GM21526 (cell line): ENCODE measurements around the gene CAPN11.

Experiments
- ATAC-seq: cut with Tn5 transposase; IDR thresholded peaks from one replicate; pipeline ENCODE4 v1.9.1; 2021; ENCODE audit warnings: moderate library complexity; ENCODE audit not compliant: unreplicated experiment, low FRiP score

CAPN11 gene

DNA sequence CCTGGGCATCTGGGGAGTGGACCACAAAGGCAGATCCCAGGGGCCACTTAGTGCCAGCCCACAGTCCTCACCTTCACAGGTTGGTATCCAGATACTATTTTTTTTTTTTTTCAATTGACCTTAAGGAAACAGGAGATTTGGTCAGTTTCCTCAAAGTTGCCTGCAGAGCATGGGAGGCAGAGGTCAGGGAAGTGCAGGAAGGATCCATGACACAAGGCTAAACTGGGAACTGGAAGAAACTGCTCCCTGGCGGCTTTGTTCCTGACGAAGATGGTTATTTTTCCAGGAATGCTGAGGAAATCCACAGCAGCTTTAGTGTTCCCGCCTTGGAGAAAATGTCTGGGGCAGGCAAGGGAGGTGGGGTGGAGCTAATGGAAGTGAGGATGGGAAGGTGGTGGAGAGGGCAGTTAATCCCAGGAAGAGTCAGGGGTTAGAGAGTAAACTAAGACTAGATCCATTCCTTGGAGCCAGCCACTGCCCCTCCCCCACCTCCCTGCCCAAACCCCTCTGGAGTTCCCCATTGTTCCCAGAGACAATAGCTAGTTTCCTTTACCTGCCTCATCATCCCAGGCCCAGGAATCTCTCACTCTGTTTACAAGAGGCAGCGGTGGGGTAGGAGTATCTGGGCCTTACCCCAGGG lies 43.8 kb downstream of the CAPN11 start:
- ATAC-seq, result no peak

DNA sequence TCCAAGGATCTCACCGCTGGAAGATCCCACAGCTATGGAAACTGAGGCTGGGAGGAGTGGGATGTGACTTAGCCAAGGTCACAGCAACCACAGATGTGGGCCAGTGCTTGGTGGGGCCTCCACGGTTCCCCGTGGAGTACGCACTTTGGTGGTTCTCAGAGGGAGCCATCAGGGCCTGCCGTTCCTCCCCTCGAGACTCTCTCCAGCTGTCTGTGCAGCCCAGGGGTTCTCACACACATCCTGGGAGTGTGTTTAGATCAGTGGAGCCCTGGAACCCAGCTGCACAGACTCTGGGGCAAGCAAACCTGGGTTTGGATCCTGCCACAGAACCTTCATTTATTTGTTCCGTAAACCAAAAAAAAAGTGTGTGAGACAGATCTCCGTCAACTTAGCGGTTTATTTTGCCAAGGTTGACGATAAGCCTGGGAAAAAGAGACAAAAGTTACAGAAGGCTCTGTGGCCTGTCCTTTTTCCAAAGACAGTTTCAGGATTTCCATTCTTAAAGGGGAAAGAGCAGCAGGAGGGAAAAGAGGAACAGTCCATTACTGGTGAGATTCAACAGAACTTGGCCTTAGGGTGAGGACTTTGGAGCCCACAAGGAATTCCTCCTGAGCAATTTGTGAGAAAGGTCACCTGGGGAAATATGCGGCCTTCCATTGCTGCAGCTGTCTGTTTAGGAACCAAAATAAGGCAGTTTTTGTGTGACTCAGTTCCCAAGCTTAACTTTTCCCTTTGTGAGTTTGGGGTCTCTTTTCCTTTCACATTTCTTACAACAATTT lies 44.5 kb downstream of the CAPN11 start:
- no peak for ATAC-seq

DNA sequence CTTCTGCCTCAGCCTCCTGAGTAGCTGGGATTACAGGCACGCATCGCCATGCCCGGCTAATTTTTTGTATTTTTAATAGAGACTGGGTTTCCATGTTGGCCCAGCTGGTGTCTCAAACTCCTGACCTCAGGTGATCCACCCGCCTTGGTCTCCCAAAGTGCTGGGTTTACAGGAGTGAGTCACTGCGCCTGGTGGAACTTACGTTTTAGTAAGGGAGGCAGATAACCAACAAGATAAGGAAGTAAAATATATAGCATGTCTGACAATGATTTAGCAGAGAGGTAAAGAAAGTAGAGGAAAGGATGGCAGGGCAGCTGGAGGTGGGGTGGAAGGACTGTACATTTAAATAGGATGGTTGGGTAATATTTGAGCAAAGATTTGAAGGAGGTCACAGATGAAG lies 45.3 kb downstream of the CAPN11 start:
- ATAC-seq, result no peak

DNA sequence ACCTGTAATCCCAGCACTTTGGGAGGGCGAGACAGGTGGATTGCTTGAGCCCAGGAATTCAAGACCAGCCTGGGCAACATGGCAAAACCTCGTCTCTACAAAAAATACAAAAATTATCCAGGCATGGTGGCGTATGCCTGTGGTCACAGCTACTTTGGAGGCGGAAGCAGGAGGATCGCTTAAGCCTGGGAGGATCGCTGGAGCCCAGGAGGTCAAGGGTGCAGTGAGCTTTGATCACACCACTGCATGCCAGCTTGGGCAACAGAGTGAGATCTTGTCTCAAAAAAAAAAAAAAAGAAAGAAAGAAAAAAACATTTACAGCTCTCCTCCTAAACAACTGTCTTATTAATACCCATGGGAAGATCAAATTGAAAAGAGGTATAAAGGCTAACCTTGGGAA lies 49.3 kb downstream of the CAPN11 start:
- ATAC-seq, result no peak

DNA sequence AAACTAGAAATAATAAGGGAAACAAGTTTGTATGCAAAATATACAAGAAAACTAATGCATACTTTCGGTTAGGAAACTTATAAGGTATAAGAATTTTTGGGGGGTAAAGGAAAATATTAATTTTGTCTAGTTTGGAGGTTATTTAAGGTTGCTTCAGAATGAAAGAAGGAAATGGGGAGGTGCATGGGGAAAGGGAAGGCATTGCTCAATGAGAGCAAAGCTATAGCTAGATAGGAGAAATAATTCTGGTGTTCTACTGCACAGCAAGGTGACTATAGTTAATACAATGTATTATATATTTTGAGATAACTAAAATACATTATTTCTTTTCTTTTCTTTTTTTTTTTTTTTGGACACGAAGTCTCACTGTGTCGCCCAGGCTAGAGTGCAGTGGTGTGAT lies 52.7 kb downstream of the CAPN11 start:
- ATAC-seq, result no peak

DNA sequence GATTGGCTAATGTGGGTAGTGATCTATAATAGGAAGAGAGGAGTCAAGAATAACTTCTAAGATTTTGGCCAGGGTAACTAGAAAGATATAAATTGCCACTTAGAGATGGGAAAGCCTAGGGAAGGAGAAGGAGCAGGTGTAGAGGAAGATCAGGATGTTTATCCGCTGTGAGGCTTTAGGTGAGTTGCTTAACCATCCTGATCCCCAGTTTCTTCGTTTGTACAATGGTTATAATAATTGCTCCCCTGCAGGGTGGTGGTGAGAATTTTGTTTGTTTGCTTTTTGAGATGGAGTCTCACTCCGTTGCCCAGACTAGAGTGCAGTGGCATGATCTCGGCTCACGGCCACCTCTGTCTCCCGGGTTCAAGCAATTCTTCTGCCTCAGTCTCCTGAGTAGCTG lies 55.7 kb downstream of the CAPN11 start:
- ATAC-seq, result no peak

DNA sequence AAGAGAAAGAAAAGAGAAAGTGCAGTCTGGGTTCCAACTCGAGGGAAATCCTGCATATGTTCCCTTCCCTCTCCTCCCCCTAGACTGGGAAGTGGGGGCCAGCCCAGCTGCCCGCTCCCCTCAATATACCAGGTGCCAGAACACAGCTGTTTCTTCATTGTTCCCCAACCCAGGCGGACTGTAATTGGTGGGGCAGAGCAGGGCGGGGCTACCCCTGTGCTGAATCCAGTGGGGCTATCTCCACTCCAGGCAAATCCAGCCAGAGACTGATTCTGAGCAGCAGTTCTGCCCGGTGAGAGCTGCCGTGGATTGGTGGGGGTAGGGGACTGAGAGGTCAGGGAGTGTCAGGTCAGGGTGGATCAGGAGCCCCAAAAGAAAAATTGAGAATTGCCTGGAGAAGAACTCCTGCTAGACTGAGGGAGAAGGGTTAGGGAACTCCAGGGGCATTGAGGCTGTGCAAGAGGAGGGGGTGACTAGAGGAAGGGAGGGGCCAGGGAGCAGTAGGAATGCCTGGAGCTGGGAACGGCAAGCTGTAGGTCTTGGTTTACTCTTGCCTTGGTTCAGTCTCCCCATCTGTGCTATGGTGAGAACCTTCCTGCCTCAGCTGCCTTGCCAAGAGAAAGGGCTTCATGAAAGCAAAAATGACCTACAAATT lies 58.2 kb downstream of the CAPN11 start, which contains the start of gene MYMX:
Gene MYMX (plus strand): TSS at position 250 of the 655 bp plus-strand sequence. CDS start 546 bp downstream, outside the sequence.
- no peak for ATAC-seq

DNA sequence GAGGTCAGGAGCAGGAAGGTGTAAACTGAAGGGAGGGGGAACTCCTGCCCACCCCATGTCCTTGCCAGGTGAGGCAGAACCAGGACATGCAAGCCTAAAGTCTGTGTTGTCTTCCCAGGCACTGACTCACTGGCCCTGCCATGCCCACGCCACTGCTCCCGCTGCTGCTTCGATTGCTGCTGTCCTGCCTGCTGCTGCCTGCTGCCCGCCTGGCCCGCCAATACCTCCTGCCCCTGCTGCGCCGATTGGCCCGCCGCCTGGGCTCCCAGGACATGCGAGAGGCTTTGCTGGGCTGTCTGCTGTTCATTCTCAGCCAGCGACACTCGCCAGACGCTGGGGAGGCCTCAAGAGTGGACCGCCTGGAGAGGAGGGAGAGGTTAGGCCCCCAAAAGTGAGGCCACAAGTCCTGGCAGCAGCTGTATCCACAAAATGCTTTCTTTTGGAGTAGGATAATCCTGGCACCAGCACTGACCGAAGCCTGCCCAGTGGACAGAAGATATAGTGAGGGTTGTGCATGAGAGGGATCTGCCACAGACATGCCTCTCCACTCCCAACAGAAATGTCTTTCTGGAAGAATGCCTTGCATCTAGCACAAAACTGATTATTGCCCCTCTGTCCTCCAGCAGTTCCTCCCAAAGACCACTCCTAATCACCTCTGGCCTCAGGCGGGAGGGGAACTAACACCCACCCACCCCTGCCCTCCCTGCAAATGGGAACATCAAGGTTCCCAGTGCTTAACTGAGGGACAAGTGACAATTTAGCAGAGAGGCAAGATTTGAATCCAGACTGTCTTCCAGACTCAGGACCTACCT lies 58.9 kb downstream of the CAPN11 start:
- ATAC-seq, result no peak

DNA sequence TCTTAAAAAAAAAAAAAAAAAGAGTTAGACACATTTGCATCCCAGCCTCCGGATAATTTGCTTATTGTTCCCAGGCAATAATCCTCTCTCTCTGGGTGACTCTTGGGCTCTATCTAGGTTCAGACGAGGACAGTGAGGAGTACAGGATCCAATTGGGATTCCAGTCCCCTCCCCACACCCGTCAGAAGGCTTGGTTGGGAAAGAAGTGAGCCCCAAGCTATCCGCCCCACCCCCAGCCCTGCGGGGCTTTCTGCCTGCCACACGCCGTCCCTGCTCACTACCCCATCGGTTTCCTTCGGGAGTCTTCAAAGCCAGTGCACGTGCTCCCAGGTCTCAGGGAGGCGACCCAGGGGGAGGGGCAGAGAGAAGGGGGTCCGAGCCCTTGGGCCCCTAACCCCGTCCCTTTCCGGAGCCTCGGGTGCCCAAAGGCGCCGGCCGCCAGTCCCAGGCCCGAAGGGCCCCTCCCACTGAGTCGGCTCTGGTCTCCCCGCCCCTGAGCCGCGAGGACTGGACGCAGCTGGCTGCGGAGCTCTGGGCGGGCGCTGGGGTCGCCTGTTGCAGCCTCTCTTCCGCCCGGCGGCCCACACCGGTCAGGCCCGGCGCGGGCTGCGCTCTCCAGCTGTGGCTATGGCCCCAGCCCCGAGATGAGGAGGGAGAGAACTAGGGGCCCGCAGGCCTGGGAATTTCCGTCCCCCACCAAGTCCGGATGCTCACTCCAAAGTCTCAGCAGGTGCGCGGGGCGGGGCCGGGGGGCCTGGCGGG lies 60.6 kb downstream of the CAPN11 start:
- ATAC-seq, result peak; percentile 40

DNA sequence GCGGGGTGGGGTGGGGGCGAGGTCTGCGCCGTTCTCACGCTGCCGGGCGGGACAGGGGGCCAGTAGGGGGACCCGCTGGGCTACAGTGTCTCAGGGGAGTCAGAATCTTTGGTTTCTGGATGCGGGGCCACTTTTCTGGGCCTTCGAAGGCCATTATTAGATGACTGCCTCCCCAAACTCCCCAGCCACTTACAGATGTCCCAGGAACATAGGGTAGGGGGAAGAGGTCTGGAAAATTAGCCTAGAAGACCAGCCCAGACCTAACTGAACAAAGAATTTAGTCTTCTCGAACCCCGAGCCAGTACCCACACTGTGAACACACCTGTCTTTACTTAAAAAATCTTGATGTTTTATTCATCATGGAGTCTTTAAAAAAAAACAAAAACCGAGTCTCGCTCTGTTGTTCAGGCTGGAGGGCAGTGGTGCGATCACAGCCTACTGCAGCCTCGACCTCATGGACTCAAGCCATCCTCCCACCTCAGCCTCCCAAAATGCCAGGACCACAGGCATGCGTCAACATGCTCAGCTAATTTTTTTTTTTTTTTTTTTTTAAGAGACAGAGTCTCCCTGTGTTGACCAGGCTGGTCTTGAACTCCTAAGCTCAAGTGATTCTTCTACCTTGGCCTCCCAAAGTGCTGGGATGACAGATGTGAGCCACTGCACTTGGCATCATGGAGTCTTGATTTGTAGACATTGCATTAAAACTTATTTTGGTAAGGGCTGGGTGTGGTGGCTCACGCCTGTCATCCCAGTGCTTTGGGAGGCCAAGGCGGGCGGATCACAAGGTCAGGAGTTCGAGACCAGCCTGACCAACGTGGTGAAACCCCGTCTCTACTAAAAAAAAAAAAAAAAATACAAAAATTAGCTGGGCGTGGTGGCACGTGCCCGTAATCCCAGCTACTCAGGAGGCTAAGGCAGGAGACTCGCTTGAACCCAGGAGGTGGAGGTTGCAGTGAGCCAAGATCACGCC lies 61.5 kb downstream of the CAPN11 start:
- no peak for ATAC-seq

DNA sequence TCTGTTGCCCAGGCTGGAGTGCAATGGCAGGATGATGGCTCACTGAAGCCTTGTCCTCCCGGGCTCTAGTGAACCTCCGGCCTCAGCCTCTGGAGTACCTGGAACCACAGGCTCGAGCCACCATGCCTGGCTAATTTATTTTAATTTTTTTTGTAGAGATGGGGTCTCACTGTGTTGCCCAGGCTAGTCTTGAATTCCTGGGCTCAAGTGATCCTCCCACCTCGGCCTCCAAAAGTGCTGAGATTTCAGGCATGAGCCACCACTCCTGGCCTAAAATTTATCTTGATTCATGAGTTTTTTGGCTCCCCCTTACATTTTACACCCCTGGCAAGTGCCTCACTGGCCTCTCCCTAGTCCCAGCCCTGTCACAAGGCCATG lies 62.3 kb downstream of the CAPN11 start:
- ATAC-seq, result no peak

DNA sequence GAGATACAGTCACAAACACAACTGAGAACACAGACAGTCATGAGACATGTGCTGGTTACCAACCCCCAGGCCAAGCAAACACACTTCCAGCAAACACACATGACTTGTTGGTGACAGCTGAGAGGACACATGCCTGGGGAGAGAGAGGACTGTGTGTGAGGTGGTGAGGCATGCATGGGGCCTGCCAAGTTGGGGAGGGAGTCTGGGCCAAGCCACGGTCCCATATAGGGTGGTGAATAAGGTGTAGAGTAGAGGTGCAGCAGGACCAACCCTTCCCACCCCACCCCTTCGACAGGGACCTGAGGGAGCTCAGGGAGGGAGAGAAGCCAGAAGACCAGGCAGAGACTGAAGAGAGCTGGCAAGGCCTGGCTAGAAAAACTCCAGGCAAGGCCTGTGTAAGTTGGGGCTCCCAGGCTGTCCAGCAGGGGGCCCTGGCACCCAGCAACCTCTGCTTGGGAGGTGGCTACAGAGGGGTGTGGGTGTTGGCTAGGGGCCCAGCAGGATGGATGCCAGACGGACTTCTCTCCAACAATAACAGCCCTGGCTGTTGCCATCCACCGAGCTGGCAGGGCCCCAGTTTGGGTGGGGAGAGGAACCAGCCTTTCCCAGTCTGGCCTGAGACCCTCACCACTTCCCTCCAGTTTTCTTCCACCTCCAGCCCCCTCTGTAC lies 62.8 kb downstream of the CAPN11 start:
- peak; percentile 49 for ATAC-seq

DNA sequence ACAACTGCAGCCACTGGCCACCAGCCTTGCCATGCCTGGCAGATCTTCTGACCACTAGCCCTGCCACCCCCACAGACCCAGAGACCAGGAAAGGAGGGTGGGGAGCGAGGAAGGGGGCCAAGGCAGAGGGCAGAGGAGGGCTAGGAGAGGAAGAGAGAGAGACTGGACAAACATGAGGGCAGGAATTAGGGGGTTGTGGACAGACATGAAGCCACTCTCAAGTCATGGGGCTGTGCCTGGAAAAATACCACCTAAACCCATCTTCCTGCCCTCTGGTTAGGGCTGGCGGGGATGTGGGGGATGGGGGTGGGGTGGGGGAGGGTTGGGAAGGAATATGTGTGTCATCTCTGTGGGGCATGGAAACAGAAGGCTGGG lies 63.3 kb downstream of the CAPN11 start:
- ATAC-seq, result no peak

DNA sequence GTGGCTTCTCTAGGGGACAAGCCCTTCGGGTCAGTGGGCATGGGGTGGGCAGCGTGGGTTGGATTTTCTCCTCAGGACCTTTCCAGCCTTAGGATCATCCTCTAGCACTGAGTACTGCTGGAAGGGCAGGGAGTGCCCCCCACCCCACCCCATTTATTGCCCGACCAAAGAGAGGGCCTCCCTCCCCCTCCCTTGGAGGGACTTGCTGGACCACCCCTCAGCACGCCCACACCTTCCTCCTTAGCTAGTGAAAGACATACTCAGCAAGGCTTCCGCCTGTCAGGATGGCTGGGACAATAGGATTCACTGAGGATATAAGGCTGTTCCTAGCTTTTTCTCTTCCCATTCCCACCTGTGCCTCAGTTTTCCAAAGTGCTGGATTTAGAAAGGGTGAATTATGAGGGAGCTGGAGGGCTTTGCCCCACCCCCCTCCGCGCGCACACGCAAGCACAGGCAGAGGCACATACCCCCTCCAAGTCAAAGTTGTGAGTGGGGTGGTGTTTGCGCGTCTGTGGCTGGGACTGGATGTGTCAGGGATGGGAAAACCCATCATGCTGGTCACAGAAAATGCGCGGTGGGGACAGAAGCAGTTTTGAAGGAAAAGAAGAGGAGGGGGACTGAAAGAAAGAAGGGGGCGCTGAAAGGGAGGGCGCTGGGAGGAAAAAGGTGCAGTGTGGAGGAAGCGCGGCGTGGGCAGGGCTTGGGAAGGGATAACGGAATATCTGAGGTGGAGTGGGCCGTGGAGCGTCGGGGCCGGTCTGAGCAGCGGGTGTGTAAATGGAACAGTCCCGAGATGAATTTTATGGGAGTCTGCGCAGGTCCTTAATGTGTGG lies 64.1 kb downstream of the CAPN11 start:
- ATAC-seq, result no peak

DNA sequence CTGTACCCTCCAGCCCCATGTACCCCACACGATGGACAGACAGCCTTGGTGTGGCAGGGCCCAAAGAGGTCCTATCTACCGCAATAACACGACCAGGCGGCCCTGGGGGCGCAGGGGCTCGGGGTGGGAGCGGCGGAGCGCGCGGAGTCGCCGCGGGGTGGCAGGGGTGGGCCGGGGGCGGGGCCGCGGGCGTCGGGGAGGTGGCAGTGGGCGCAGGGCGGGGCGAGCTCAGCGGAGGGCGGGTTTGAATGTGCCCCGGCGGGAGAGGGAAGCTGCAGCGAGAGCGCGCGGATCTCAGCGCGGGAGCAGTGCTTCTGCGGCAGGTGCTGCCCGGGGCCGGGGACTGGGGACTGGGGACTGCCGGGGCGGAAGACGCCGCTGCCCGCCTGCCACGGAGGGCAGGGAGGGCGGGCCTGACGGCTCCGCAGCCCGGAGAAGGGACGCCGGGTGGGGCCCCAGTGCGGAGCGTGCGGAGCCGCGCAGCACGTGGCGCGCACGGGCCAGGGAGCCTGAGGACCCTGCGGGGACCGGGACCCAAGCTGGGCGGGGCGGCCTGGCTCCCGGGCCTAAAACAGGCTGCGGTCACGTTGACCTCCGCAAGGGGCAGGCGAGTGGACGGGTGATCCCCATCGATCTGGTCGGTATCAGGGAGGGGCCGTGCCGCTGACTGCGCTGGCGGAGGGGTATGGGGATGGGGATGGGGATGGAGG lies 64.9 kb downstream of the CAPN11 start, which contains the start of gene SLC29A1:
Gene SLC29A1 (plus strand): TSS at position 277 of the 710 bp plus-strand sequence. CDS start 3,719 bp downstream, outside the sequence.
- no peak for ATAC-seq

DNA sequence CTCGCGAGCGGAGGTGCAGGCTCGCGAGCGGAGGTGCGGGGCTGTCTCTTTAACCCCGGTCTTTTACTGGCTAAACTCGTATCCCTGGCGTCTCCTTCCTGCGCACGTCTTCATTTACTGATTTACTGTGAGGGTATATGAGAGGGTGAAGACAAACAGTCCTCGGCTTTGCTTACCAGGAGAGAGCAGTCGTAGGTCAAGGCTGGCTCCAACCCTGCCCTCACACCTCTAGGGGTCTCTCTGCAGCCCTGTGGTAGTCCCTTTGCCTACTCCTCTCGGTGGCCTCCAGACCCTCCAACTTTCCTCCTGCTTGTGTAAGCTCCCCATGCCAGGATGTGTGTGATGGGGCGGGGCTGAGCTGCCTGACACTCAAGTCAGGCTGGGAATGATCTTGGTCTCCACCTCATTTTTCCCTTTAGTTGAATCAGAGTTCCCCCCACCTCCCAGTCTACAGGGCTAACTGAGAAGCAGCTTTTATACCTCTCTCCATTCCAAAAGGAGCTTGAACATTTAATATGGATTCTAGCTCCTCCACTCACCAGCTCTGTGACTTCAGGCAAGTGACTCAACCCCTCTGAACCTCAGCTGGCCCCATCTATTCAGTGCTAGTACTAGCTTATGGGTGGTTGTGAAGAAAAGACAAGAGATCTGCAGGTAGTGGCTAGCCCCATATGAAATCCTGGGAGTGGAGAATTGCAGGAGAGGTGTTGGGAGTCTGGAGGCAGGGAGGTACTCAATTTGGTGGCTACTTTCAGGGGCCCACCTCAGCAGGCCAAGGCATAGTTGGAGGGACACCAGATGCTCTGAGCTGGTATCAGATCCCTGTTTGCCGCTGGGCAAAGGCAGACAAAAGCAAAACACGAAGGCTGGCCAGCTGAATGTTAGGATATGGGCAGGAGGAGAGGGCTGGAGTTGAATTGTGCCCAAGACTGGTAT lies 65.7 kb downstream of the CAPN11 start:
- ATAC-seq, result no peak
